ENCODE data around the gene RGS6.

GRCh38 chr14:72517736-72518135 lies 585.5 kb downstream of the RGS6 start:
- TF ChIP-seq YY1 (IDR thresholded peaks at IDR 0.05; ENCODE audit: insufficient read depth, insufficient read length) (no peak), ZNF274 (IDR thresholded peaks at IDR 0.05; ENCODE audit: low read depth, low read length) (no peak)
